COLO668 (cell line): Measurements from ENCODE around the gene ZNF414.
A peak's percentile ranks its signal among the peaks of the same experiment; 100 is the strongest.

Experiments
- DNase-seq: peaks from one replicate; lab custom pipeline; 2025; ENCODE audit not compliant: unreplicated experiment; lab: John Stamatoyannopoulos, UW

The ZNF414 gene

GRCh38 chr19:8491574-8491973 lies 22.4 kb downstream of the ZNF414 start:
- DNase-seq: no peak

- DNase-seq: no peak
These were observed 23.1 kb downstream of the ZNF414 start for GRCh38 chr19:8490873-8491272.

GRCh38 chr19:8490395-8490760 lies 23.6 kb downstream of the ZNF414 start:
- DNase-seq: no peak

- DNase-seq: peak; percentile 17
These were observed 24.2 kb downstream of the ZNF414 start for GRCh38 chr19:8489561-8490394.

- no peak for DNase-seq
These were observed 25.6 kb downstream of the ZNF414 start for GRCh38 chr19:8488365-8488764.

- DNase-seq: no peak
These were observed 26.7 kb downstream of the ZNF414 start for GRCh38 chr19:8487137-8487851.

- no peak for DNase-seq
These were observed 27.3 kb downstream of the ZNF414 start for GRCh38 chr19:8486661-8487136.

- DNase-seq: no peak
These were observed 28.2 kb downstream of the ZNF414 start for GRCh38 chr19:8485561-8486371.

GRCh38 chr19:8484331-8484894 lies 29.6 kb downstream of the ZNF414 start:
- no peak for DNase-seq

- DNase-seq: no peak
These were observed 30.8 kb downstream of the ZNF414 start for GRCh38 chr19:8483165-8483564.

- DNase-seq: no peak
These were observed 31.3 kb downstream of the ZNF414 start for GRCh38 chr19:8482696-8483095.

- no peak for DNase-seq
These were observed 32.4 kb downstream of the ZNF414 start for GRCh38 chr19:8481616-8482015.

- no peak for DNase-seq
These were observed 32.8 kb downstream of the ZNF414 start for GRCh38 chr19:8481201-8481600.

GRCh38 chr19:8478598-8478997 lies 35.4 kb downstream of the ZNF414 start:
- DNase-seq: no peak

- DNase-seq: no peak
These were observed 36.1 kb downstream of the ZNF414 start for GRCh38 chr19:8477889-8478288.

GRCh38 chr19:8476524-8476923 lies 37.4 kb downstream of the ZNF414 start:
- no peak for DNase-seq

GRCh38 chr19:8475005-8475404 lies 39.0 kb downstream of the ZNF414 start:
- no peak for DNase-seq

GRCh38 chr19:8473648-8474476 lies 40.1 kb downstream of the ZNF414 start:
- no peak for DNase-seq

GRCh38 chr19:8469613-8470368 lies 44.2 kb downstream of the ZNF414 start:
- DNase-seq: no peak
